ENCODE data around the gene C2CD4D.
A peak's percentile ranks its signal among the peaks of the same experiment; 100 is the strongest.
"Not testable (repeated sequence)": the region's sequence is repeated elsewhere in the genome, so short reads cannot be mapped to it uniquely, and the experiment has no call there.

C2CD4D gene

DNA sequence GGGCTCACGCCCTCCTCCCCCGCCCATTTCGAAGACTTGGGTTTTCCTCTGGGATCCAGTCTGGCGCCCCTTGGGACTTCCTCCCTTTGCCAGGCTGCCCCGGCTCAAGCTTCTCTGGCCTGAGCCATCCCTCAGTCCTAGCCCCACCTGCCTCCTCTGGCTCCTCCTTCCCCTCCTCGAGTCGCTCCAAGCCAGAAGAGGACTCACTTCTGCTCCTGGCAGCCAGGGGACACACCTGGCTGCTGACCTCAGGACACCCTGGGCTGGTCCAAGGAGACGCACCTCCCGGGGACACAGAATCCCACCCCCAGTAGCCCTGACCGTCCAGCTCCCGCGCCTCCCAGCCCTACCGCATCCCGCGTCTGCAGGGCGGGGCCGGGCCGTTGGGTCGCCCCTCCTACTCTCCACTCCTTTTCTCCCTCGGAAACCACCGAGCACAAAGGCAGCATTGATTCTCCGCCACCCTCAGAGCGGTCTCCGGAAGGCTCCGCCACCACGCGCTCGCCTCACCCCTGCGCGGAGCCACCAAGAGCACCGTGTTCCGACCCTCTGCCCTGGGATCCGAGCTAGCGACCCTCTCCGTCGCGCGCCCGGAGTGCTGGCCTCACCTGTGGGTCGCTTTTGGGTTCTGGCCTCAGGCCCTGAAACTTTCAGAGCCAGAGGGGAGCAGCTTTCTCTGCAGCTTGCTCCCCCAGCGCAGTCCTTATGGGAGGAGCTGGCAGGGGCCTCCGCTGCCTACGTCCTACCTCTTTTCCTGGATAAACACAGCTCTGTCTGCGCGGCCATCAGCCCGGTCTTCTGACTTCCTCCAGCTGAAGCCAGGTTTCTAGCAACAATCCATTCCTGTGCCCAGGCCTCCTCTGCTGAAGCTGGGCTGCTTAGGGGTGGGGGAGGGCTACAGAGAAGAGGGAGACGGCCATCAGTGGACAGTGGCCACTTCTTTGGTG is at the start of gene C2CD4D:
TSS of gene C2CD4D (minus strand) at position 364 of the 947 bp plus-strand sequence. CDS start 831 bp downstream, outside the sequence.
- no peak for DNase-seq

DNA sequence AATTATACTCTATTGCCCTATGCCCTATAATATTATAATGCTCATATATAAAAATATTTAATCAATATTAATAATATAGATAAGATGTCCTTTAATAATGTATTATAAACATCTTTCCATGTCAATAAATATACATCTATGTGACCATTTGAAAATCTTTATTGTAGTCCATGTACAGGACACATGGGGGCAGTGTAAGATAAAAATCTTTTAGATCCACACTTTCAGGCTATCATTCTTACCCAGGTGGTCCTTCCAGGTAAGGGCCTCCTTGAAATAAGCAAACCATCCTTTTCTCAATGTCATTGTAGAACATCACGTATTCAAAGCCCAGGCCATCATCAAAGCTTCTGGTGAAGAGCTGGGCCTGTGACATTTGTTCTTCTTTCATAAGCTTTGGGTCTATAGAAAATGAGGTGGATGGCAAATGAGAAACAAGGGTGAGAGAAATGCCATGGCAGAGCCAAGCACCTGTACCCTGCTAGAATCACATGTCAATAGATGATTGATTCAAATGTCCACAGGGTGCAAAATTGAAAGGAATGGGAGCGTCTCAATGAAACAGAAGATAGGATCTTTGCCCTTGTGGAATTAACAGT is 49.5 kb upstream of the C2CD4D start:
- no peak for DNase-seq

DNA sequence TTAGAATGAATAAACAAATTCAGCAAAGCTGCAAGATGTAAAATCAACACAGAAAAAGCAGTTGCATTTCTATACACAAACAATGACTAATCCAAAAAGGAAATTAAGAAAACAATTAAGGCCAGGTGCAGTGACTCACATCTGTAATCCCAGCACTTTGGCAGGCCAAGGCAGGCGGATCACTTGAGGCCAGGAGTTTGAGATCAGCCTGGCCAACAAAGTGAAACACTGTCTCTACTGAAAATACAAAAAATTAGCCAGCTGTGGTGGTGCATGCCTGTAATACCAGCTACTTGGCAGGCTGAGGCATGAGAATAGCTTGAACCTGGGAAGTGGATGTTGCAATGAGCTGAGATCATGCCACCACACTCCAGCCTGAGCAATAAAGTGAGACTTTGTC is 47.4 kb upstream of the C2CD4D start:
- peak; percentile 24 for DNase-seq

DNA sequence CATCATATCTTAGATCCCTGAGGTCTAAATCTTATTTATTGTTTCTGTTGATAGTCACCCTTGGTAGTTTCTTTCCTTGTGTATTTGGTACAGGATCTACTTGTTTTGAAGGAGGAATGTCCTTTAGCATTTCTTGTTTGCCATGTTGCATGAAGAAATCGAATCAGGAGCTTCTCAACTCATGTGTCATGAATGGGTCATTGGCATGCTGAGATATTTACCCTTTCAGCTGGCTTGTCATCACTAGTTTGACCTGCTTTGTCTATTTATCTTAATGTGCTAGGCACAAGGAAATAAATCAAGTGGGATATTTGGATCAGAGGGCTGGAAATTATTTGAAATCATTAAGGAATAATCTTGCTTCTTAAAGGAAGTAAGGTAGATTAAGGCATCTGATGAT is 45.9 kb upstream of the C2CD4D start:
- DNase-seq: no peak

- DNase-seq: not testable (repeated sequence)
These were observed 45.3 kb upstream of the C2CD4D start for GRCh38 chr1:151884879-151885278.

DNA sequence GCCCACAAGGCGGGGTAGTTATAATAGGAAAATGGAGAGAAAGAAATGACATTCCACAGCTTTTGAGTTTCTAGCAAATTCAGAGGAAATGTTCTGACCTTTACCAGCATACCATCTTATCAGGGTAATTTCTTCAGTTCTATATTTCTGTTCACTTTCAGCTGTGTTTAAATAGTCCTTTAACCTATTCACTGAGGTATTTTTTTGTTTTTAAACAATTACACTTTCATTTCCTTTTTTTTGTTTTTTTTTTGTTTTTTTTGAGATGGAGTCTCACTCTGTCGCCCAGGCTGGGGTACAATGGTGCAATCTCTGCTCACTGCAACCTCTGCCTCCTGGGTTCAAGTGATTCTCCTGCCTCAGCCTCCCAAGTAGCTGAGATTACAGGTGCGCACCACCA is 44.8 kb upstream of the C2CD4D start:
- DNase-seq: not testable (repeated sequence)

DNA sequence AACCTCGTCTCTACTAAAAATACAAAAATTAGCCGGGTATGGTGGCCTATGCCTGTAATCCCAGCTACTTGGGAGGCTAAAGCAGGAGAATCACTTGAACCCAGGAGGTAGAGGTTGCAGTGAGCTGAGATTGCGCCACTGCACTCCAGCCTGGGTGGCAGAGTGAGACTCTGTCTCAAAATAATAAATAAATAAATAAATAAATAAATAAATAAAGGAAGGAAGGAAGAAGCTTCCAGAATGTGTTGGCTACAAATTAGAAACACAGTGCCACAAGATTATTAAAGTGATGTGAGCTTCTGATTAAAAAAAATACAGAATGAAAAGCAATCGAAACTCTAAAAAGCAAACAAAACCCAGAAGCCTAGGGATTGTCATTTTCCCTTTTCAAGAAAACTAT is 44.3 kb upstream of the C2CD4D start:
- not testable (repeated sequence) for DNase-seq

- DNase-seq: not testable (repeated sequence)
These were observed 43.3 kb upstream of the C2CD4D start for GRCh38 chr1:151882918-151883317.

DNA sequence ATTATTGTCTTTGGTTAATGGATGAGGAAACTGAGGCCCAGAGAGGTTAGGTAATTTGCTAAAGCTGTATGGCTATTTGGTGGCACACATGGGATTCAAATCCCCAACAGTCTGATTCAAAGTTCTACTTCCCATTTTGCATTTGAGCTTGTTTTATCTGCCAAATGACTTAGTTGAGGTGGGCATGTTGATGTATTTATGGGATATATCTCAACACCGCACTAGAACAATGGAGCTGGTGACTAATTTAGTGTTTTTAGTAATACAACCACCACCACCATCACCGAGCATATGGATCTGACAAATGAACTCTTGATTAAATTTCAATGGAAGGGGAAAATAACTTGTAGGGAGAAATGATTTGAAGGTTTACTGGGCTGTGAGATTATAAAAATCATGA is 42.8 kb upstream of the C2CD4D start:
- no peak for DNase-seq

- no peak for DNase-seq
These were observed 41.9 kb upstream of the C2CD4D start for GRCh38 chr1:151881479-151881878.

DNA sequence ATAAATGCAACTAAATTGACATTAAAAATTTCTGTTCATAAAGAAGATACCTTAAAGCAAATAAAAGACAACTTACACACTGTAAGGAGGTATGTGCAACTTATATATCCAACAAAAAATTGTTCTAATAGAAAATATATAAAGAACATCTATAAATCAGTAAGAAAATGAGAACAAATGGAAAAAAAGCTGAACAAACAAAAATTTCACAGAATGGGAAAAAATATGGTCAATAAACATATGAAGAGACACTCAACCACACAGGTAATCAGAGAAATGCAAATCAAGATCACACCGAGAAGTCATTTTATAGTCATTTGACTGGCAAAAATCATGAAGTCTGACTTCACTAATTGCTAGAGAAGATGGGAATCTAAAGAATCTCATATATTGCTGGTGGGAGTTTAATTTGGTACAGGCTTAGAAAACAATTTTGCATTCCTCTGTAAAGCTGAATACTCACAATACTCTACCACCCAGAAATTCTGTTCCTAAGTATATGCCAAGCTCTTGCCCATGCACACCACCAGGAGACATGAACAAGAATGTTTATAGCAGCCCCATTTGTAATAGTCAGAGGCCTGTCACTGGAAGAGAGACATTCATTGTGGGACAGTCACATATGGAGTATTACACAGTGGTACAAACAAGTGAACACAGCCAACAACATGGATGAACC is 35.9 kb upstream of the C2CD4D start:
- DNase-seq: no peak

- not testable (repeated sequence) for DNase-seq
These were observed 33.2 kb upstream of the C2CD4D start for GRCh38 chr1:151872776-151873175.

DNA sequence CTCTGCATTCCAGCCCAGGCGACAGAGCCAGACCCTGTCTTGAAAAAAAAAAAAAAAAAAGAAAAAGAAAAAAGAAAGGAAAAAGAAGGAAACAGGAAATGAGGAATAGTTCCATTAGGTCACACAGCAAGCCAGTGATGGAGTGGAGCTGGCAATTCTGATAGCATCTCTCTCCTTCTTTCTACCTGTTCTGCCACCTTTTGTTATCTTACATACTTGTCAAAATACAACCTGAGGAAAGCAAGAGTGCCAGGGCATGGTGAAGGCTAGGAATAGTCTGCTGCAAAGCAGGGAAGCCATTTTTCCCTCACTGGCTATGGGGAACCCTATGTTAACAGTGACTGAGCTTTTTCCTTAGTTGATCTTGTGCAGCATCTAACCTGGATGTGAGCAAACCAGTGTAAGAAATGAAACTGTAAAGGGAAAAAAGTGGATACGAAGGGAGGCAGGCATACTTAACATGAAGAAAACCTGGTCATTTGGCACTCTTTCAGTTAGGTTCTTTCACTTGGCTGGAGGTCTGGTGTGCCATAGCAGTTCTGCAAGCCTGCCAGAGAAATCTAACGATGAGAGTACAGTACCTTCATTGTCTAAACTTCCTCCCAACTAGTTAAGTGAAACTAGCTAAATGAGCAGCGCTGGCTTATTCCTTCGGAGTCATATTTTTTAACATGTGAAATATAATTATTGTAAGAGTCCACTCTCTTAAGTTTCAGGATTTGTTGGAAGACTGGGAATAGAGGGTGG is 31.8 kb upstream of the C2CD4D start:
- DNase-seq: no peak

DNA sequence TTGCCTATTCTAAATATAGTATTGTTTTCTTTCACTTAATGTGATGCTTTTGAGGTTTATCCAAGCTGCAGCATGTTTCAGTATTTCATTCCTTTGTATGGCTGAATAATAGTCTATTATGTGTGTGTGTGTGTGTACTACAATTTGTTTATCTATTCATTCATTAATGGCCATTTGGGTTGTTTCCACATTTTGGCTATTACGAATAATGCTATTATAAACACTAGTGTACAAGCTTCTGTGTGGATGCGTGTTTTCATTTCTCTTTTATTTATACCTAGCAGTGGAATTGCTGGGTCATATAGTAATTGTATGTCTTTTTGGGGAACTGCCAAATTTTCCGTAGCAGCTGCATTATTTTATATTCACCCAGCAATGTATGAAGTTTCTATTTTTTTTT is 28.9 kb upstream of the C2CD4D start:
- no peak for DNase-seq

- DNase-seq: peak; percentile 79
These were observed 28.3 kb upstream of the C2CD4D start for GRCh38 chr1:151867765-151868411.

GRCh38 chr1:151867321-151867720 is 27.7 kb upstream of the C2CD4D start:
- DNase-seq: peak; percentile 11

DNA sequence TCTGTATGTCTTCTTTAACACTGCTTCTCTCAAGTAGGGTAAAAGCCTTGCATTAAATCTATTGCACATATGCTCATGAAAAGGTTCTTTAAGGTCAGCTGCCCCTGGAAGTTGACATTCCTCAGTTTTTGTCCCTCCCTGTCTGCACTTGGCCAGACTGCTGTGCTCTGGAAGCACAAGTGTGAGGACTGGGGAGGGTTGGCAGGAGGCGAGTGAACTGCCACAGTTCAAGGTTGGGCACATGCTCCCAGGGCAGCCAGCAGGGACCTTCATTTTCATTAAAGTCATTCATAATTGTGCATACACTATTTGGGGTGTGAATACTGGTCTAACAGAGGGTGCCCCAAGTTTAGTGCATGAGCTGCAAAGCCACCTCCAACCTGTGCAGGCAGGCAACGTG is 24.8 kb upstream of the C2CD4D start:
- DNase-seq: no peak

- DNase-seq: no peak
These were observed 23.0 kb upstream of the C2CD4D start for GRCh38 chr1:151862604-151863003.

GRCh38 chr1:151860504-151861187 is 21.0 kb upstream of the C2CD4D start:
- DNase-seq: no peak

DNA sequence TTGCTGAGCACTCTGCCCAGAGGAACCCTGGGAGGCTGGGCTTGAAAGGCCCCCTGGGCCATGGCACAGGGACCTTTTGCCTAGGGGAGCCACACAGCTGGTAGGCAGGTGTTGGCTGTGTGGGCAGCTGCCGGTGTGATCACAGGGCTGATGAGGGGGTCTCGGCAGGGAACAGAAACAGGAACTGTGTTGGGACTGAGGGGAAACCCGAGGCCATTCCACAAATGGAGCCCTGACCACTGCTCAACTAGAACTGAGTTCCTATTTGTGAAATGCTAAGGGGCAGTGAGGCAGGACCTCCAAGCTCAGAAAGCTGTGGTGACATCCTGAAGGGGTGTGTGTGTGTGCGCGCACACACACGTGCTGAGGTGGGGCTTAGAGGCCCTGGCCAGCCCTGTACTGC is 20.3 kb upstream of the C2CD4D start:
- DNase-seq: no peak

GRCh38 chr1:151858886-151859665 is 19.5 kb upstream of the C2CD4D start:
- no peak for DNase-seq

Measured in NCI-H226 (cell line).